Measurements from ENCODE around the gene EFL1. TPM values are rescaled to one million over a fixed set of nuclear protein-coding genes. Genes with fewer than 3 reads are reported as not detected.
"Not testable (repeated sequence)": the region's sequence is repeated elsewhere in the genome, so short reads cannot be mapped to it uniquely, and the experiment has no call there.

EFL1 gene
- total and polyA plus RNA-seq, 10 of the 15 experiments (the other 5 are each of a cell fraction or from before 2014, with no cell fraction given), result 6.2 to 42.3 (median 24.7) TPM

DNA sequence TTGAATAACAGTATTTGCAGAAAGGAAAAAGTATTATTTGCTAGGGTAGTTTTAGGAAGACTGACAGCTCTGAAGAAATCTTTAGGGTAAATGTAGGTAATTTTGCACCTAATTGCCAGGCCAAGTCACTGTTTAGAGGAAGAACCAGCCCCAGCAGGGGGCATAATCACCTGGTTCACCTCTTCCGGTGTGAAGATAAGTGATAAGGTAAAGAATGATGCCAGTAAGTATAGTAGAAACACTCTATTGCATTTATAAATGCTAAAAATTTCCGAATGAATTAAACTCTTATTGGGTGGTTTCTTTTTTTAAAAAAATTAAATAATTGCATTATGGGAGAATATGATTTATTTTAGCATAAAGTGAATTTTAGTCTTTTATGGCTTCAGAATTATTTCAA, 21.8 kb upstream of the EFL1 start:
- in situ Hi-C loops (cut with MboI); ATAC-seq; H3K27me3 ChIP-seq (replicated peaks in 1 of 2; ENCODE audit: control insufficient read depth in 2 of 2, insufficient read depth in 2 of 2, low read length in 1 of 2); DNase-seq (ENCODE audit: low read depth, low spot score); H3K9ac ChIP-seq (ENCODE audit: control insufficient read depth, insufficient read depth, low read length); H3K9me3 ChIP-seq (replicated peaks; ENCODE audit: control insufficient read depth, insufficient read depth, low read length); H3K4me3 ChIP-seq; H4K20me1 ChIP-seq (ENCODE audit: control insufficient read depth, insufficient read depth); H3K36me3 ChIP-seq (ENCODE audit: control insufficient read depth in 2 of 2, insufficient read depth in 2 of 2, low read length in 1 of 2); H2AFZ ChIP-seq (ENCODE audit: control insufficient read depth, low read depth, low read length); SMC1A ChIA-PET (ENCODE audit: uncharacterized antibody, unreplicated experiment); H3K27ac ChIP-seq (ENCODE audit: control insufficient read depth, insufficient read depth); BruUV-seq (replicated peaks); H3K79me2 ChIP-seq (ENCODE audit: control insufficient read depth, insufficient read depth, low read length); H3K4me2 ChIP-seq (ENCODE audit: control insufficient read depth, insufficient read depth); POLR2A ChIA-PET; RAD21 ChIA-PET (ENCODE audit: unreplicated experiment); CTCF ChIA-PET: not testable (repeated sequence)
- peaks cover 17% of the 10 kb centered on the region for H3K4me1 ChIP-seq (ENCODE audit: control insufficient read depth, insufficient read depth, low read length)
- intact Hi-C loops (cut with micrococcal nuclease; ENCODE audit: unreplicated experiment), result loop anchor here (10.0 kb wide), 1 partner anchor 50 kb away; no protein-coding TSS in a partner anchor
- WGBS (ENCODE audit: insufficient coverage, insufficient replicate concordance, low lambda C conversion rate, missing lambda C conversion rate), result 0% methylated on average over 1 of the region's 2 CpGs
- FAIRE-seq, result peak; percentile 75

GRCh38 chr15:82282386-82282785, 19.9 kb upstream of the EFL1 start:
- H3K9me3 ChIP-seq (replicated peaks; ENCODE audit: control insufficient read depth, insufficient read depth, low read length); in situ Hi-C loops (cut with MboI); H3K4me3 ChIP-seq; RAD21 ChIA-PET (ENCODE audit: unreplicated experiment); H3K4me2 ChIP-seq (ENCODE audit: control insufficient read depth, insufficient read depth); BruUV-seq (replicated peaks); H3K27ac ChIP-seq (ENCODE audit: control insufficient read depth, insufficient read depth); FAIRE-seq; H4K20me1 ChIP-seq (ENCODE audit: control insufficient read depth, insufficient read depth); H3K9ac ChIP-seq (ENCODE audit: control insufficient read depth, insufficient read depth, low read length); SMC1A ChIA-PET (ENCODE audit: uncharacterized antibody, unreplicated experiment); POLR2A ChIA-PET; H3K27me3 ChIP-seq (replicated peaks in 1 of 2; ENCODE audit: control insufficient read depth in 2 of 2, insufficient read depth in 2 of 2, low read length in 1 of 2); H3K79me2 ChIP-seq (ENCODE audit: control insufficient read depth, insufficient read depth, low read length); DNase-seq (ENCODE audit: low read depth, low spot score); H3K36me3 ChIP-seq (ENCODE audit: control insufficient read depth in 2 of 2, insufficient read depth in 2 of 2, low read length in 1 of 2); ATAC-seq: not testable (repeated sequence)
- CTCF ChIA-PET, result interaction anchor here (1.5 to 2.0 kb wide), 2 partner anchors 17 to 174 kb away, joined by 4 to 5 read pairs; no protein-coding TSS in a partner anchor
- intact Hi-C loops (cut with micrococcal nuclease; ENCODE audit: unreplicated experiment), result loop anchor here (10.0 kb wide), 1 partner anchor 52 kb away; no protein-coding TSS in a partner anchor
- peak overlapping the region; percentile 34 for H2AFZ ChIP-seq (ENCODE audit: control insufficient read depth, low read depth, low read length)
- H3K4me1 ChIP-seq (ENCODE audit: control insufficient read depth, insufficient read depth, low read length), result peaks cover 13% of the 10 kb centered on the region
- 62% methylated on average over 4 of the region's 4 CpGs for WGBS (ENCODE audit: insufficient coverage, insufficient replicate concordance, low lambda C conversion rate, missing lambda C conversion rate)
- TF ChIP-seq RUNX3 (IDR thresholded peaks at IDR 0.05; ENCODE audit: low read length), result 0 out of 2 replicates have a peak, but pooled peaks have one; percentile 27

Data from GM12878 (cell line).